ENCODE results near the gene ATP6AP2.
A peak's percentile ranks its signal among the peaks of the same experiment; 100 is the strongest.
"Not testable (repeated sequence)": the region's sequence is repeated elsewhere in the genome, so short reads cannot be mapped to it uniquely, and the experiment has no call there.

ATP6AP2 gene

DNA sequence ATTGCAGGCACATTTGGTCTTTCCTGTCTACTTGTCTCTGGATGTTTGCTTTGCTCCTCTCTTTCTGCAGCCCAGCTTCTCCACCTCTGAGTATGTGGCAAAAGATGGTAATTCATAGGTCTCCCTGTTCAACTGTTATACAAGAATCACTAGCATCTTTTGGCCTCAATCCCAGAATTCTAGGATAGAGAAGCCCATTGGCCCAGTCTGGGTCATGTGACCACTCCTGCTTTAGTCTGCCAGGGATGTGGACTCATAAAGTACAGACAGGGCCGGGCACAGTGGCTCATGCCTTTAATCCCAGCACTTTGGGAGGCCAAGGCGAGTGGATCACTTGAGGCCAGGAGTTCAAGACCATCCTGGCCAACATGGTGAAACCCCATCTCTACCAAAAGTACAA, 5.4 kb upstream of the ATP6AP2 start:
- not testable (repeated sequence) for DNase-seq (ENCODE audit: low read depth in 2 of 3, low spot score in 1 of 3)

- DNase-seq (ENCODE audit: low read depth in 2 of 3, low spot score in 1 of 3) = no peak
Observed at GRCh38 chrX:40576291-40576690, 4.5 kb upstream of the ATP6AP2 start.

DNA sequence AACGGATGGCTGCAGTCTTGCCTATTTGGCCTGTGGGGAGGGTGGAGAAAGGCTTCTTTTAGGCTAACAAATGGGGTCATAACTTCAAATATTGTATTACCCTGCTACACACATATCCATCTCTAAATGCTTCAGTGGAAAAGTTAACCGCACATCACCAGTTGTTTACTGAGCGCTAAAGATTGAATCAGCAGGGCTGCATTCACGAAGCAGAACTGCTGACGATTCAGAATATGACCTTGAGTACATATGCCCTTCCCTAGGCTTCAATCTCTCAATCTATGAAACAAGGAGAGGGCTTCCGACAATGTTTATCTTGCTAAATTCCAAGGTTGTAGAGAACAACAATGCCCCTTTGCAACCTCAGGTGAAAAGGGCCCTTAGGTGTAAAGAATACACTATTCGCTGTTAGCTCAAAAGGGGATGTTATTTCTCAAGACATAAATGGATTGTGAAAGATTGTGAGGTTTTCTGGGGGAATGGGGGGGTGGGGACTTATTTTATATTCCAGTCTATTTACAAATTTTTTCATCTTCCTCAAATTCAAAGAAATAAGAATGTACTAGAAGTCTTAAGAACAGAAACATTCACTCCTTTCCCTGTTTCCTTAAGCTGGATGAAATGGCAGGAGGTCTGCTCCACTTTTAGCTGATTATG, 2.6 kb upstream of the ATP6AP2 start:
- no peak for DNase-seq (ENCODE audit: low read depth in 2 of 3, low spot score in 1 of 3)

DNA sequence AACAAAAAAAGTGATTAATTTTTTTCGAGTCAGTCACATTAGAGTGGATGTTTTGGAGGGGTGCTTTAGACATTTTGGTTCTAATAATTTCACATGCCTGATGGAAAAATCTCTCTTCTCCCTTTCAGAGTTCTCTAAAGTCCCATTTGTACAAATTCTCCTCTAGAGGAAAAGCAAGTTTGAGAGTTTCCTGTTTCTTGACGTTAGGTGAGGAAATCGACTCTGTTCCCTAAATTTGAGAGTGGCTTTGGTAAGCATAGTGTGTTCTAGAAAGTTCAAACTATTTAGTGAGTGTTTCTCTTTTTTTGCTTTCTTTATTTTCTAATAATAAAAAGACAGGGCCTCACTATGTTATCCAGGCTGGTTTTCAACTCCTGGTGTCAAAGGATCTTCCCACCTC, 1.6 kb upstream of the ATP6AP2 start:
- no peak for DNase-seq (ENCODE audit: low read depth in 2 of 3, low spot score in 1 of 3)

GRCh38 chrX:40579900-40580536, 752 bp upstream of the ATP6AP2 start:
- no peak for DNase-seq (ENCODE audit: low read depth in 2 of 3, low spot score in 1 of 3)

DNA sequence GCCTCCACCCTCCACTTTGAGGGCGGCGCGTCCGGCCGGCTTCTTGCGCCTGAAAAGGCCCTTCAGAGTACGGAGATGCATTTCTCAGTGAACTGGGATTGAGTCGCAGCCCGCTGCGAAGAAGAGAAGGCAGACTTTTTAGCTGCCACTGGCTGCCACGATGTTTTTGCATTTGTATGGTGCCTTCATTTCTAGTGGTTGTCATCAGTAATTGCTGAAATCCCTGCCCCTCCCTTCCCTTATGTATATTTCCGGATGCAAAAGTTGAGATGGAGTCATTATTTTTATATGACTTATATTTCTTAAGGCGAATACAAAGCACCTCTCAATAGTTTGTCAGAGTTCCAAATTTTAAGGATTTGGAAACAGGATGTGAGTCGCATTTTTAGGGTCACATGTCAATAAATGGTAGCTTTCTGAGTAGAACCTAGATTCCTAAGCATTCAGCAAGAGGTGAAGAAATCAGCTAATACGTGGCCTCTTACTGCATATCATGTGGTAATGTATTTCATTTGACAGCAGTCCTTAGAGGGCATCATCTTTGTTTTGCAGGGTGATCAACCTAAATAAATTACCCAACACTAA, 658 bp downstream of the ATP6AP2 start:
- DNase-seq (ENCODE audit: low read depth in 2 of 3, low spot score in 1 of 3) = no peak

DNA sequence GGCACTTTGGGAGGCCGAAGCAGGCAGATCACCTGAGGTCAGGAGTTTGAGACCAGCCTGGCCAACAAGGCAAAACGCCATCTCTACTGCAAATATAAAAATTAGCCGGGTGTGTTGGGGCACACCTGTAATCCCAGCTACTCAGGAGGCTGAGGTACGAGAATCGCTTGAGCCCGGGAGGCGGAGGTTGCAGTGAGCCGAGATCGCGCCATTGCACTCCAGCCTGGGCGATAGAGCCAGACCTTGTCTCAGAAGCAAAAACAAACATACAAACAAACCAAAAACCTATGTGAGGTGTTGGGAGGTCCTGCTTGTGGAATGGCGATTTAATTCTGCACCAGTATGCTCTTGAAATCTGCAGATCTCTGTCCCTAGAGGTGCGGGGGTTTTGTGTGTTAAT, 1.4 kb downstream of the ATP6AP2 start:
- not testable (repeated sequence) for DNase-seq (ENCODE audit: low read depth in 2 of 3, low spot score in 1 of 3)

- DNase-seq (ENCODE audit: low read depth in 2 of 3, low spot score in 1 of 3) = no peak
Observed at GRCh38 chrX:40582811-40583210, 2.0 kb downstream of the ATP6AP2 start.

- DNase-seq (ENCODE audit: low read depth in 2 of 3, low spot score in 1 of 3) = not testable (repeated sequence)
Observed at GRCh38 chrX:40587623-40588022, 6.9 kb downstream of the ATP6AP2 start.

DNA sequence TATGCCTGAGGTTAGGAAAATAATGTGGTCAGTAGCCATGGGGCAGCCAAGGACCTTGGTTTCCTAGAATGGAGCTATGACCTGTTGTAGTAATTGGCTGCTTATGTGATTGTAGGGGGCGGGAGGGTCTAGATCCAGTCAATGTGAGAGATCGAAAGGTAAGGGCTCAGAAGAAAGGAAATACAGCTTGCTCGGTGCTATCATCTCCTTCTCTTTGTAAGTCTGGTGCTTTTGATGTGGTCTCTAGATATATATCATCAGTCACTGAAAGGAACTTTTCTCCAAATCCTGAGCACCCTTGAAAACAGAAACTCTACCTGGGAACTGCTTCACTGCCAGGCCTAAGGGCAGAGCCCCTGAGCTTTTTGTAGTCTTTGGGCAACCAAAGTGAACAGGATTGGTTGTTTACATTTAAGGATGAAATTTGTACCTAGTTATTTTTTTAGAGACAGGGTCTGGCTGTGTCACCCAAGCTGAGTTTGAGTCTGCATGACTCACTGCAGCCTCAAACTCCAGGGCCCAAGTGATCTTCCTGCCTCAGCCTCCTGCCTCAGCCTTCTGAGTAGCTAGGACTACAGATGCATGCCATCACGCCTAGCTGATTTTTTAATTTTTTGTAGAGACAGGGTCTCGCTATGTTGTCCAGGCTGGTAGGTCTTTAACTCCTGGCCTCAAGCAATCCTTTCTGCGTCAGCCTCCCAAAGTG, 9.0 kb downstream of the ATP6AP2 start:
- DNase-seq (ENCODE audit: low read depth in 2 of 3, low spot score in 1 of 3) = peak in 1 of 3 donors; percentile 11

DNA sequence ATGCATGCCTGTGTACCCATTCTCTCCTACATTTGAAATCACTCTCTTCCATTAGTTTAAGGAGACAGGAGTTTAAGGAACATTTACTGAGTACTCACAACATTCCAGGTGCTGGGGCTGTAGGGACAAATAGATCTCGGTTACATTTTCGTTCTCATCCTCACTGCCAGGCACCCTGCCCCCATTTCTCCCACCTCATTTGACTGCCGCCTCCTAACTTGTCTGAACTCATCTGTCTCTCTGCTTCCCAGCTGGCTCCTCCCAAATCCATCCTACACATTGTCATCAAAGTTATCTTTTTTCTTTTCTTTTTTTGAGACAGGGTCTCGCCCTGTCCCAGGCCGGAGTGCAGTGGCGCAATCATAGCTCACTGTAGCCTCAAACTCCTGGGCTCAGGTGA, 22.7 kb downstream of the ATP6AP2 start:
- no peak for DNase-seq (ENCODE audit: low read depth in 2 of 3, low spot score in 1 of 3)

DNA sequence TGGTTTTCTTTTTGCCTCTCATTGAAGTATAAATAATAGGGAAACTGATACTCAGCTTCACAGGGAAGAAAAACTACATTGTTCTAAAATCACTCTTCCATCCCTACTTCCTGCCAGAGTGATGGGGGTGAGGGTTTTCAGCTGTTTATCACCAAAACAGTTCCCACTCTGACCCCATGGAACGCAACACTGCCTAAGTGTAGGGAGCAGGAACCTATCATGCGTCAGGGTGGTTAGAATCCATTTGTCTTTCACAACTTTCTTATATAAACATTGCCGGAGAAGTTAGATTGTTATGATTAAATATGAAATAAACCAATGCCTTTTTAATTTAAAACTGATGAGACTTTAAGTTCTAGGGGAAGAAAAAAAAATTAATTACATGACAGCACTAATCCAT, 26.6 kb downstream of the ATP6AP2 start:
- no peak for DNase-seq (ENCODE audit: low read depth in 2 of 3, low spot score in 1 of 3)

DNA sequence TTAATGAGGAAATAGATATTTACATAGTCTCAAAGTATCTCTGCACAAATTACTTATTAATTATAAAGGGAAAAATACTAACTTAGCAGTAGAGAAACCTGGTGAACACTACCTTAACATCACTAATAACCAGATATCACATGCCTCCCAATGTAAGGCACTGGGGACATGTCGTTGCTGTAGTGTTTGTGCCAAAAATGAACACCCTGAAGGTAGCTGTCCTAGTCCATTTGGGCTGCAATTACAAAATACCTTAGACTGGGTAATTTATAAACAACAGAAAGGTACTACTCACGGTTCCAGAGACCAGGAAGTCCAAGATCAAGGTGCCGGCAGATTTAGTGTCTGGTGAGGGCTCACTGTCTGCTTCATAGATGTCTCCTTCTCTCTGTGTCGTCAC, 31.7 kb downstream of the ATP6AP2 start:
- DNase-seq (ENCODE audit: low read depth in 2 of 3, low spot score in 1 of 3) = no peak

DNA sequence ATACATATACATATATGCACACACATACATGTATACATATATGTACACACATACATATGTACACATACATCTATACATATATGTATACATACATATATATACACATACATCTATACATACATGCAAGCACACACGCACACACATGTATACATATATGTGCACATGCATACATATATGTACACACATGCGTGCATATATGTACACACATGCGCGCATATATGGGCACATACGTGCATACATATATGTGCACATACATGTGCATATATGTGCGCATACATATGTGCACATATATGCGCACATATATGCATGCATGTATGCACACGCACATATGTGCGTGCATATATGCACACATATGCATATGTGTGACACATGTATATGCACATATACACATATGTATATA, 35.2 kb downstream of the ATP6AP2 start:
- no peak for DNase-seq (ENCODE audit: low read depth in 2 of 3, low spot score in 1 of 3)

DNA sequence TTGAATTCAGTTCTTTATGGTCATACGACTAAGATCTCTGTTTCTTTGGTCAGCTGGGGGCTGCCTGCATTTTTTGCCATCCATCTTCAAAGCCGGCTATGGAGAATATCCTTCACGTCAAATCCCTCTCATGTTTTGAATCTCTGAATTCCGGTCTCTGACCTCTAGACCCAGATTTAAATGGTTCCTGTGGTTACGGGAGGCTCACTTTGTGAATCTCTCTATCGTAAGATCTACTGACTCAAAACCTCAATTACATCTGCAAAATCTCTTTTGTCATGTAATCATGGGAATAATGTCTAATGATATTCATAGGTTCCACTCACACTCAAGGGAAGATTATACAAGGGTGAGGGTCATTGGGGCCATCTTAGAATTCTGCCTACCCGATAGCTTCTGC, 36.8 kb downstream of the ATP6AP2 start:
- DNase-seq (ENCODE audit: low read depth in 2 of 3, low spot score in 1 of 3) = no peak

DNA sequence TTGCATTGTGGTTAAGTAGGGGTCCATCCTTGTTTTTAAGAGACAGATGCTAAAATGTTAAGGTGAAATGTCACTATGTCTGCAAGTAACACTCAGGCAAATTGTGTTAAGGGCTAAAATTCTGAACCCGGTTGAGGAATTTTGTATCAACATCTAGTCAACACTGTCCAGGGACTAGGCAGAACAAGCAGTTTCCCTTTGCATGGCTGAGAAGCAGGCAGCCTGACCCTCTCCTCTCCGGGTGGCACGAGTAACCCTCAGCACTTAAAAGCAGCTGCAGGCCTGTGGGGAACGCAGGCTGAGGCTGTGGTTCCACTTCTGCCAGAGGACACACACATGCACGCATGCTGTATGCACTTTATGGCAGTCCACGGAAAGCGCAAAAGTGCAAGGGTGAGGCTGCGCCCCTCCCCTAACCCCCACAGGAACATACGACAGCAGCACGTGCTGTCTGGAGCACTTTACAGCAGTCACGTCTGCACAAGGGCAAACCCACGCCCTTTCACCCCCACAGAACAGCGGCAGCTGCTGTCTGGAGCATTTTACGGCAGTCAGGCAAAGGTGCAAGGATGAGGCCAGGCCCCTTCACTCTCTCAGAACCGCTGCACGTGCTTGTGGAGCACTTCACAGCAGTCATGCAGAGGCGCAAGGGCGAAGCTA, 41.8 kb downstream of the ATP6AP2 start:
- no peak for DNase-seq (ENCODE audit: low read depth in 2 of 3, low spot score in 1 of 3)

- no peak for DNase-seq (ENCODE audit: low read depth in 2 of 3, low spot score in 1 of 3)
Observed at GRCh38 chrX:40623139-40623536, 42.4 kb downstream of the ATP6AP2 start, which contains the start of gene MPC1L. TSS of gene MPC1L (plus strand) at chrX:40623428. CDS start at chrX:40623566, 138 bp downstream.

GRCh38 chrX:40623665-40624064, 42.9 kb downstream of the ATP6AP2 start:
- no peak for DNase-seq (ENCODE audit: low read depth in 2 of 3, low spot score in 1 of 3)

DNA sequence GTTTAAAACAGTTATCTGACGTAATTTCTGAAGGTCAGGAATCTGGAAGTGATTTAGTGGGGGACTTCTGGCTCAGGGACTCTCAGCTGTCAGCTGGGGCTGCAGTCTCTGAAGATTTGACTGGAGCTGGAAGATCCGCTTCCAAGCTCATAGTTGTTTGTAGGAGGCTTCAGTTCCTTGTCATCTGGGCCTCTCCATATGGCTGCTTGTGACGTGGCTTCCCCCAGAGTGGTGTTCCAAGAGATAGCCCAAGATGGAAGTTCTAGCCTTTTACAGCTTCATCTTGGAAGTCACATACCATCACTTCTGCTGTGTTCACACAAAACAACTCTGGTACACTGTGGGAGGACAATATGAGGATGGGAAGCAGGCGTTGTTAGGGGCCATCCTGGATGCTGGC, 44.5 kb downstream of the ATP6AP2 start:
- no peak for DNase-seq (ENCODE audit: low read depth in 2 of 3, low spot score in 1 of 3)

DNA sequence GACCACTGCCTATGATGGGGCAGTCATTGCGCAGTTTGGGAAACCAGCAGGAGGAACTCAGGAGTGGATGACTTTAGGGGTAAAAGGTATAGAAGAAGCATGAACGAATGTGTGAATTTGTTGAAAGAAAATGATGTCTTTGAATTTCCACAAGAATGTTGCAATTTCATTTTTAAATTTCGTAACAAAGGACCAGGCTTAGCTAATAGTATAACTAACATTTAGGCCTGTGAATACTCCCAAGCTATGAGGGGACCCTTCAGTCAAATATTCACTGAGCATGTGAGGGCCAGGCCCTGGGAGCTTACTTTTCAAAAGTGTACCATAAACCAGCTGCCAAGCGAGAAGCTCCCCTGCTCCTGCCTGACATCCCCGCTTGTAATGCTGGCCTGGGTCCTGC, 47.7 kb downstream of the ATP6AP2 start:
- no peak for DNase-seq (ENCODE audit: low read depth in 2 of 3, low spot score in 1 of 3)

DNA sequence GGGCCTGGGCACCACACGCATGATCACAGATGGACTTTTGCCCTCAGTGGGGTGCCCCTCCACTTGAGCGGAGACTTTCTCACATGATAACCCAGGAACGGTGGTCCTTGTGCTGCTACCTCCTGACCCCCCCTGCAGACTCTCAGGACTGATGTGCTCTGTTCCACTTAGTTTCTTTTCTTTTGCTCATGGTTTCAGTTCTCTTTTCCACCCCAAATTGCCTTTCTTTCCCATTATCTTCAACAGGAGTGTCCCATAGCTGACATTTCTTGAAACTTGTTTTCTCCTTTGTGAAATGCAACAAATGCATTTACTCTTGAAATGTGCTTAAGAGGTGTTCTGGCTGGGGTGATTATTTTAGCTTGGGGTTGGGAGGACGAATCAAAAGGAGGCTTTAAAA, 51.4 kb downstream of the ATP6AP2 start:
- no peak for DNase-seq (ENCODE audit: low read depth in 2 of 3, low spot score in 1 of 3)

- DNase-seq (ENCODE audit: low read depth in 2 of 3, low spot score in 1 of 3) = no peak
Observed at GRCh38 chrX:40637687-40638086, 56.9 kb downstream of the ATP6AP2 start.
